Cardiac muscle cell (in vitro differentiated cells and primary cell): ENCODE measurements around the gene PNPT1. TPM values are rescaled to one million over a fixed set of nuclear protein-coding genes. Genes with fewer than 3 reads are reported as not detected.
"Not testable (repeated sequence)": the region's sequence is repeated elsewhere in the genome, so short reads cannot be mapped to it uniquely, and the experiment has no call there.

Experiments
- DNase-seq, 2 donors: peaks; one replicate each; pipeline versions ENCODE4 v3.0.0 to v3.0.0-alpha.2; 2010 to 2017; ENCODE audit warnings: low read depth in 1 of 2, low spot score in 1 of 2
- H3K27ac ChIP-seq: fragments of 200-600 bp; sonication (generic); 2 replicates; pipeline ENCODE4 v1.5.1; 2016
- H3K27me3 ChIP-seq: fragments of 200-600 bp; sonication (generic); 2 replicates; pipeline ENCODE4 v1.6.0; 2016; ENCODE audit warnings: control low read depth
- H3K36me3 ChIP-seq: fragments of 200-600 bp; sonication (generic); 2 replicates; pipeline ENCODE4 v1.5.1; 2016; ENCODE audit warnings: control low read depth
- H3K4me1 ChIP-seq: fragments of 200-600 bp; sonication (generic); 2 replicates; pipeline ENCODE4 v1.8.1; 2017; ENCODE audit warnings: low read depth, mild to moderate bottlenecking, mixed run types
- H3K4me3 ChIP-seq: fragments of 200-600 bp; sonication (generic); 2 replicates; pipeline ENCODE4 v1.5.1; 2016; ENCODE audit warnings: mild to moderate bottlenecking
- H3K9me3 ChIP-seq: fragments of 200-600 bp; sonication (generic); 2 replicates; pipeline ENCODE4 v1.5.1; 2017; ENCODE audit warnings: low read depth, mild to moderate bottlenecking, control low read depth
- polyA plus RNA-seq: library from polyadenylated mRNA; unstranded; fragments of >200 nt; fragmentation: Nextera tagmentation; extraction: Ambion mirVana; gene quantifications from 2 replicates; pipeline ENCODE4 v1.2.1, GENCODE V29; 2016
- total RNA-seq: library from RNA; depleted of rRNA; stranded (reverse); fragments of >200 nt; gene quantifications from 2 replicates; pipeline ENCODE4 v1.2.3, GENCODE V29; 2016
- TF ChIP-seq, protein P1 (sequence below): IDR thresholded peaks from 2 replicates; pipeline ENCODE4 v1.5.1; 2012; ENCODE audit warnings: low read depth, mild to moderate bottlenecking, low read length

The PNPT1 gene
- total and polyA plus RNA-seq, 2 experiments from 2014 or later = 8.8 to 18.1 TPM

DNA sequence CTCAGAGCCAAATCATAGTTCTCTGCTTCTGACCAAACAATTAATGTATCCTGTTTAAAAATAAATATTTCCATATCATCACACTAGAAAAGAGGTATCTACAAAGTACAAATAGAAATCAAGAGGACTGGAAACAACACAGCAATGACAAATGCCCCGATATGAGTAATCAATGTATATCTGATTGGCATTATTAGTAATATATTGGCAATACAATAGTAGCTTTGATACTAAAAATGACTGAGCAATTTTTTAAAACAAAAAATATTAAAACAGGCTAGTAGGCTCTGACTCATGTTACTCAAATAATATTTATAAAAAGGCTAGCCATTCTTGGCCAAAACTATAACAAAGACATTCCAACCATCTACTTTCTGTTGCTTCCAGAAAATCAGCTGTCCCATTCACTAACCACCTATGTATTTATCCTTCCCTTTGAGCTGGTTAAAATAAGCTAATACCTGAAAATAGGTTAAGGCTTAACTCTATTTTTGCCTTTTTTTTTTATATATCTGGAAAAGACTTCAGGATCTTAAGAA is 89.5 kb downstream of the PNPT1 start:
- Histone ChIP-seq H3K36me3 (peaks cover 3% of the 10 kb centered on the region), H3K4me1 (no peaks in the 10 kb centered on the region), H3K27ac (no peak overlapping the region), H3K4me3 (no peak overlapping the region), H3K27me3 (no peaks in the 10 kb centered on the region), H3K9me3 (no peaks in the 10 kb centered on the region)
- DNase-seq = no peak
- TF ChIP-seq, protein P1, sequence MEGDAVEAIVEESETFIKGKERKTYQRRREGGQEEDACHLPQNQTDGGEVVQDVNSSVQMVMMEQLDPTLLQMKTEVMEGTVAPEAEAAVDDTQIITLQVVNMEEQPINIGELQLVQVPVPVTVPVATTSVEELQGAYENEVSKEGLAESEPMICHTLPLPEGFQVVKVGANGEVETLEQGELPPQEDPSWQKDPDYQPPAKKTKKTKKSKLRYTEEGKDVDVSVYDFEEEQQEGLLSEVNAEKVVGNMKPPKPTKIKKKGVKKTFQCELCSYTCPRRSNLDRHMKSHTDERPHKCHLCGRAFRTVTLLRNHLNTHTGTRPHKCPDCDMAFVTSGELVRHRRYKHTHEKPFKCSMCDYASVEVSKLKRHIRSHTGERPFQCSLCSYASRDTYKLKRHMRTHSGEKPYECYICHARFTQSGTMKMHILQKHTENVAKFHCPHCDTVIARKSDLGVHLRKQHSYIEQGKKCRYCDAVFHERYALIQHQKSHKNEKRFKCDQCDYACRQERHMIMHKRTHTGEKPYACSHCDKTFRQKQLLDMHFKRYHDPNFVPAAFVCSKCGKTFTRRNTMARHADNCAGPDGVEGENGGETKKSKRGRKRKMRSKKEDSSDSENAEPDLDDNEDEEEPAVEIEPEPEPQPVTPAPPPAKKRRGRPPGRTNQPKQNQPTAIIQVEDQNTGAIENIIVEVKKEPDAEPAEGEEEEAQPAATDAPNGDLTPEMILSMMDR = no peak

DNA sequence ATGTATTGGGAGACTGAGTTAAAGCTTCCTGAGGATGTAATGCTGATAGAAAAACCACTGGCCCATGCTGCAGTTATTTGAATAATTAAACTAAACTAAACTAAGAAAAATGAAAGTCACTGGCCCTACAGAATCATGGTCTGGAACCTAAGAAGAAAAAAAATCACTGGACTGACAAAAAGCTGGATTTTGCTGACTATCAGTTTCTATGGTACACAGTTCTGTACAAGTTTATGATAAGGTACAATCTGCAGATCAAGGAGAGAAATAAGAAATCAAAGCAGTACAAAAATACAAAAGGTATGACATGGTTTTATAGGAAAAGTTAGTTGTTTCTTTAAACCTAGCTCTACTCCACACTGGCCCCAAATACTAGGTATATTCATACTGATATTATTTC is 91.8 kb downstream of the PNPT1 start:
- Histone ChIP-seq H3K9me3 (no peaks in the 10 kb centered on the region), H3K27ac (no peak overlapping the region), H3K27me3 (no peaks in the 10 kb centered on the region), H3K4me3 (no peak overlapping the region), H3K36me3 (peaks cover 17% of the 10 kb centered on the region), H3K4me1 (no peaks in the 10 kb centered on the region)
- TF ChIP-seq, protein P1 = no peak
- DNase-seq = no peak

DNA sequence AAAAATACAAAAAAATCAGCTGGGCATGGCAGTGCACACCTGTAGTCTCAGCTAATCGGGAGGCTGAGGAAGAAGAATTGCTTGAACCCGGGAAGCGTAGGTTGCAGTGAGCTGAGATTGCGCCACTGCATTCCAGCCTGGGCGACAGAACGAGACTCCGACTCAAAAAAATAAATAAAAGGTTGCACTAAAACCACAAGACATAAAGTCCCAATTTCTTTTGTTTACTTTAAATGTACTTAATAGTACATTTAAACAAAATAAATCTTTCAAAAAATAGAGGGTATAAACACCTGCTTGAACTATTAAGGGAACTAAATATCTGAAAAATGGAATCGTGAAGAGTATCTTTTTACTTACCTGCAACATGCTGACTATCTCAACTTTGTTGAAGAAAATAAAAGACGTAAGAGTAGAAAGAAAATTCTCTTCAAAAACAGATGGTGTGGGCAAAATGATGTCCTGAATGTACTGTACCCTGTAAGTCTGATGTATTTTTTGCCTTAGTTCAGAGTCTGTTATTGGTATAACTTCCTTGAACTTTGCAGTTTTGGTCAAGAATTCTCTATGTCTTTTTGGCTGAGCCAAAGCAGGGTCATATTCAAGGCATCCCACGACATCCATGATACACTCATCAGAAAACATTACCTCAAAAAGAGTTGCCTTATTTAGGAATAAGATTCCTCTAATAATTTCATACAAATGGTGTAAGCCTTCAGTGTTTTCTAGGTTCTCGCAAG is 95.4 kb downstream of the PNPT1 start:
- peaks cover 28% of the 10 kb centered on the region for H3K36me3 ChIP-seq

DNA sequence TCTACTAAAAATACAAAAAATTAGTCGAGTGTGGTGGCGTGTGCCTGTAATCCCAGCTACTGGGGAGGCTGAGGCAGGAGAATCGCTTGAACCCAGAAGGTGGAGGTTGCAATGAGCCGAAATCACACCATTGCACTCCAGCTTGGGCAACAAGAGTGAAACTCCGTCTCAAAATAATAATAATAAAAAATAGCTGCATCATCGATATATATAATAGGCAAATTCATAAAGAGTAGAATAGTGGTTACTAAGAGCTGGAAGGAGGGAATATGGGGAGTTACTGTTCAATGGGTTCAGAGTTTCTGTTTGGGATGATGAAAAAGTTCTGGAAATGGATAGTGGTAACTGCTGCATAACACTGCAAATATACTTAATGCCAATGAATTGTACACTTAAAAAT is 96.8 kb downstream of the PNPT1 start:
- not testable (repeated sequence) for H3K9me3 ChIP-seq, H3K4me1 ChIP-seq, H3K27me3 ChIP-seq, H3K4me3 ChIP-seq, DNase-seq, H3K27ac ChIP-seq
- H3K36me3 ChIP-seq = peaks cover 26% of the 10 kb centered on the region

More for the DNA sequence above, 95.4 kb downstream of the PNPT1 start:
- no peak for DNase-seq
- no peaks in the 10 kb centered on the region for H3K9me3 ChIP-seq
- H3K4me1 ChIP-seq = no peaks in the 10 kb centered on the region
- H3K4me3 ChIP-seq = no peak overlapping the region
- H3K27me3 ChIP-seq = no peaks in the 10 kb centered on the region
- H3K27ac ChIP-seq = no peak overlapping the region
- TF ChIP-seq, protein P1 = no peak

DNA sequence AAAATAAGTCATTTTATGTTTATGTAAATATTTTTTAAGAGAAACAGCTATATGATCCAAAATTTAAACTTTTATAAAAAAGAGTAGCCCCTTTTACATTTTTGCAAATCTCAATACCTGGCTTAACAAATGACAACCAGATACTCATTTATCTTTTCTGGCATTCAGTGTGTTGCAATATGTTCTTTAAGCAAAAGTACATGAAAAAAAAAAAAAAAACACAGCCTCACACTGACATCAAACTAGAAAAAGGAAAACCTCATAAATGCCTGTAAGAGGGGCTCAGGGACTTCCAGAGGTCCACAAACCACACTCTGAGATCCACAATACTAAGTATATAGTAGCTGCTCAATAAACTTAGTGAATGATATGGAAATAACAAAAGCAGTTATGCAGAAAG is 98.1 kb downstream of the PNPT1 start:
- TF ChIP-seq, protein P1 = no peak
- Histone ChIP-seq H3K4me3 (no peak overlapping the region), H3K36me3 (peaks cover 30% of the 10 kb centered on the region), H3K4me1 (no peaks in the 10 kb centered on the region), H3K27ac (no peak overlapping the region), H3K27me3 (no peaks in the 10 kb centered on the region), H3K9me3 (no peaks in the 10 kb centered on the region)
- peak in 1 of 2 donors; percentile 42 for DNase-seq

DNA sequence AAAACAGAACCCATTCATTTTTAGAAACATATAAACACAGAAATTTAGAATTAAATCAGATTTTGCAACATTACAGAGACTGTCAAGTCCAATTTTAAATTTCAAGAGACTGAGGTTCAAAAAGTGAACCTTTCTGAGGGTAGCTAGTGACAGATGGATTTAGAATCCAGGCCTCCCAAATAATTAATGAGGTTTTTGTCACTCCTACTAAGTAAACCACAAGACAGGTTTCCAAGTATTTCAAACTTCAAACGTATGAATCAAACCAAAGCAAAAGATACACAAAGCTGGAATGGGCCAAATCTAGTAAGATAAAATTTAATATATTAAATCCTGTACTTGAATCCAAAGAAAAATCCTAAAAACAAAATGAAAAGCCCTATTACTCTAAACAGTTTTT is 101.5 kb downstream of the PNPT1 start:
- Histone ChIP-seq H3K27ac (no peak overlapping the region), H3K36me3 (peaks cover 27% of the 10 kb centered on the region), H3K9me3 (no peaks in the 10 kb centered on the region), H3K4me3 (no peak overlapping the region), H3K4me1 (no peaks in the 10 kb centered on the region), H3K27me3 (no peaks in the 10 kb centered on the region)
- DNase-seq = no peak
- TF ChIP-seq, protein P1 = no peak
